CD4-positive, alpha-beta T cell (primary cell): ENCODE results near the gene AFG1L. TPM values are rescaled to one million over a fixed set of nuclear protein-coding genes. Genes with fewer than 3 reads are reported as not detected.

ENCODE experiments used
- ATAC-seq: fragments of 200-7000 bp; cut with Tn5 transposase; one replicate; pipeline ENCODE4 v1.10.0; 2022; ENCODE audit warnings: mild to moderate bottlenecking; ENCODE audit not compliant: poor library complexity
- CTCF ChIA-PET: fragments of 350-600 bp; sonication (Branson Sonifier 250); formaldehyde crosslinking; loops from one replicate; lab custom pipeline; 2021; ENCODE audit warnings: antibody characterized with exemption, inconsistent platforms; lab: Charles Lee
- POLR2A ChIA-PET: fragments of 350-600 bp; sonication (Branson Sonifier 250); formaldehyde crosslinking; loops from one replicate; lab custom pipeline; 2021; ENCODE audit warnings: antibody characterized with exemption, inconsistent platforms; lab: Charles Lee
- DNase-seq, 14 experiments: peaks; one replicate each; pipeline ENCODE4 v3.0.0-alpha.2; 2013 to 2020; ENCODE audit warnings: mixed read lengths in 2 of 14
- H3K27ac ChIP-seq, 2 donors: one replicate each; pipeline versions ENCODE4 v1.5.1 to v1.7.0; 2013; ENCODE audit warnings: low read length in 2 of 2, low read depth in 1 of 2, mild to moderate bottlenecking in 1 of 2
- H3K27me3 ChIP-seq, 2 experiments: 1 replicate in 1 of 2; 2 replicates in 1 of 2; pipeline versions ENCODE4 v1.6.1 to v1.7.0; 2013; ENCODE audit warnings: low read length in 2 of 2, control low read depth in 1 of 2, mild to moderate bottlenecking in 1 of 2, moderate library complexity in 1 of 2; ENCODE audit not compliant: insufficient read depth in 2 of 2, control insufficient read depth in 1 of 2
- H3K36me3 ChIP-seq: one replicate; pipeline ENCODE4 v1.6.1; 2013; ENCODE audit warnings: low read length, control low read depth; ENCODE audit not compliant: insufficient read depth
- H3K4me1 ChIP-seq: one replicate; pipeline ENCODE4 v1.6.1; 2013; ENCODE audit warnings: low read length, control low read depth; ENCODE audit not compliant: insufficient read depth
- H3K4me3 ChIP-seq: one replicate; pipeline ENCODE4 v1.5.1; 2013; ENCODE audit warnings: mild to moderate bottlenecking, low read length, moderate library complexity
- H3K9me3 ChIP-seq, 2 experiments: 1 replicate in 1 of 2; 2 replicates in 1 of 2; pipeline versions ENCODE4 v1.6.1 to v1.7.0; 2013; ENCODE audit warnings: low read length in 2 of 2, mild to moderate bottlenecking in 2 of 2, control low read depth in 1 of 2, moderate library complexity in 1 of 2; ENCODE audit not compliant: control insufficient read depth in 1 of 2, insufficient read depth in 1 of 2
- H3K27ac Mint-ChIP-seq: one replicate; pipeline ENCODE4 v1.8.0; 2020; ENCODE audit warnings: mixed read lengths
- H3K27me3 Mint-ChIP-seq: one replicate; pipeline ENCODE4 v1.8.0; 2021; ENCODE audit warnings: mixed read lengths
- H3K36me3 Mint-ChIP-seq: one replicate; pipeline ENCODE4 v1.8.0; 2021; ENCODE audit warnings: low read depth, mixed read lengths
- H3K4me1 Mint-ChIP-seq: one replicate; pipeline ENCODE4 v1.8.0; 2021; ENCODE audit warnings: low read depth, mixed read lengths
- H3K4me3 Mint-ChIP-seq: one replicate; pipeline ENCODE4 v1.8.0; 2020; ENCODE audit warnings: mild to moderate bottlenecking, mixed read lengths
- H3K9me3 Mint-ChIP-seq: one replicate; pipeline ENCODE4 v1.8.0; 2020; ENCODE audit warnings: mixed read lengths
- intact Hi-C, 2 experiments: fragments of 100-400 bp; cut with DNase I in 1 of 2; cut with micrococcal nuclease in 1 of 2; formaldehyde crosslinking; loops; one replicate each; pipeline versions ENCODE4 v1.15.1 to v1.9.0; 2023 to 2025; cut with DNase I, micrococcal nuclease
- total RNA-seq, 174 experiments: library from RNA in 2 of 174; stranded (reverse) in 2 of 174; gene quantifications; one replicate each; pipeline ENCODE4 v1.2.3 and lab custom pipeline; 2021 to 2026
- TF ChIP-seq, protein P1 (sequence below): fragments of 200-600 bp; IDR thresholded peaks from one replicate; pipeline ENCODE4 v1.8.0; 2022; ENCODE audit warnings: antibody characterized with exemption, mild to moderate bottlenecking

The AFG1L gene
- total RNA-seq, 2 experiments from 2014 or later, result 3.0 to 3.9 TPM

DNA sequence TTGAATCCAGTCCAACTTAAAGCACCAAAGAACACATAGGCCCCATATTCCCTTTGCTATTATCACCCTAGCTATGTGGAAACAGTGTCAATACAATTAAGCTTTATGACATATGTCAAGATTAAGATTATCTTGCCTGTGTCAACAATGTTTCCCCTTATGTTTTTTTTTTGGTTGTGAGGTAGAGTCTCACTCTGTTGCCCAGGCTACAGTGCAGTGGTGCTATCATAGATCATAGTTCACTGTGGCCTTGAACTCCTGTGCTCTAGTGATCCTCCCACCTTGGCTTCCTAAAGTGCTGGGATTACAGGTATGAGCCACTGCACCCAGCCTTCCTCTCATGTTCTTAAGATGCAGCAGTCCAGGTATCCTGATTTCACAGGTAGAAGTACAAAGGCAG is 17.8 kb downstream of the AFG1L start:
- Histone ChIP-seq H3K9me3 (no peaks in the 10 kb centered on the region), H3K36me3 (no peaks in the 10 kb centered on the region), H3K27me3 (no peaks in the 10 kb centered on the region), H3K4me1 (peaks cover 4% of the 10 kb centered on the region), H3K27ac (no peak overlapping the region), H3K4me3 (no peak overlapping the region)
- Mint-ChIP-seq H3K36me3 (no peaks in the 10 kb centered on the region), H3K4me1 (no peaks in the 10 kb centered on the region), H3K27ac (no peak overlapping the region), H3K9me3 (no peaks in the 10 kb centered on the region), H3K4me3 (no peak overlapping the region), H3K27me3 (no peaks in the 10 kb centered on the region)
- ChIA-PET POLR2A (no interaction called here), CTCF (no interaction called here)
- TF ChIP-seq, protein P1, sequence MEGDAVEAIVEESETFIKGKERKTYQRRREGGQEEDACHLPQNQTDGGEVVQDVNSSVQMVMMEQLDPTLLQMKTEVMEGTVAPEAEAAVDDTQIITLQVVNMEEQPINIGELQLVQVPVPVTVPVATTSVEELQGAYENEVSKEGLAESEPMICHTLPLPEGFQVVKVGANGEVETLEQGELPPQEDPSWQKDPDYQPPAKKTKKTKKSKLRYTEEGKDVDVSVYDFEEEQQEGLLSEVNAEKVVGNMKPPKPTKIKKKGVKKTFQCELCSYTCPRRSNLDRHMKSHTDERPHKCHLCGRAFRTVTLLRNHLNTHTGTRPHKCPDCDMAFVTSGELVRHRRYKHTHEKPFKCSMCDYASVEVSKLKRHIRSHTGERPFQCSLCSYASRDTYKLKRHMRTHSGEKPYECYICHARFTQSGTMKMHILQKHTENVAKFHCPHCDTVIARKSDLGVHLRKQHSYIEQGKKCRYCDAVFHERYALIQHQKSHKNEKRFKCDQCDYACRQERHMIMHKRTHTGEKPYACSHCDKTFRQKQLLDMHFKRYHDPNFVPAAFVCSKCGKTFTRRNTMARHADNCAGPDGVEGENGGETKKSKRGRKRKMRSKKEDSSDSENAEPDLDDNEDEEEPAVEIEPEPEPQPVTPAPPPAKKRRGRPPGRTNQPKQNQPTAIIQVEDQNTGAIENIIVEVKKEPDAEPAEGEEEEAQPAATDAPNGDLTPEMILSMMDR, result no peak
- ATAC-seq (no peak), DNase-seq (no peak)
- intact Hi-C loops, result no loop called here

- peaks cover 5% of the 10 kb centered on the region for H3K36me3 ChIP-seq
- TF ChIP-seq, protein P1, result no peak
- DNase-seq, result no peak
- ChIA-PET POLR2A (no interaction called here), CTCF (no interaction called here)
- Mint-ChIP-seq H3K36me3 (peaks cover 15% of the 10 kb centered on the region), H3K4me3 (no peak overlapping the region), H3K9me3 (no peaks in the 10 kb centered on the region), H3K4me1 (no peaks in the 10 kb centered on the region), H3K27me3 (no peaks in the 10 kb centered on the region), H3K27ac (no peak overlapping the region)
- H3K27ac ChIP-seq, result no peak overlapping the region
- no peak overlapping the region for H3K4me3 ChIP-seq
- no peaks in the 10 kb centered on the region for H3K27me3 ChIP-seq
- intact Hi-C loops, result no loop called here
- ATAC-seq, result no peak
- no peaks in the 10 kb centered on the region for H3K9me3 ChIP-seq
- no peaks in the 10 kb centered on the region for H3K4me1 ChIP-seq
These were observed 26.4 kb downstream of the AFG1L start for GRCh38 chr6:108321253-108321747.

- H3K9me3 Mint-ChIP-seq, result peaks cover 2% of the 10 kb centered on the region
- H3K4me1 Mint-ChIP-seq, result no peaks in the 10 kb centered on the region
- Histone ChIP-seq H3K4me1 (no peaks in the 10 kb centered on the region), H3K36me3 (peaks cover 11% of the 10 kb centered on the region), H3K4me3 (no peak overlapping the region), H3K9me3 (no peaks in the 10 kb centered on the region), H3K27ac (no peak overlapping the region), H3K27me3 (no peaks in the 10 kb centered on the region)
- no peak overlapping the region for H3K27ac Mint-ChIP-seq
- no peak for ATAC-seq
- no peak for DNase-seq
- no peak overlapping the region for H3K4me3 Mint-ChIP-seq
- H3K27me3 Mint-ChIP-seq, result no peaks in the 10 kb centered on the region
- TF ChIP-seq, protein P1, result no peak
- peaks cover 30% of the 10 kb centered on the region for H3K36me3 Mint-ChIP-seq
- CTCF ChIA-PET, result no interaction called here
- POLR2A ChIA-PET, result no interaction called here
- intact Hi-C loops, result no loop called here
These were observed 27.9 kb downstream of the AFG1L start for GRCh38 chr6:108322728-108323127.
